ENCODE measurements around the gene ALDH3B2. TPM values are rescaled to one million over a fixed set of nuclear protein-coding genes. Genes with fewer than 3 reads are reported as not detected.

The ALDH3B2 gene
- total RNA-seq, 1 experiment from 2014 or later: not detected

DNA sequence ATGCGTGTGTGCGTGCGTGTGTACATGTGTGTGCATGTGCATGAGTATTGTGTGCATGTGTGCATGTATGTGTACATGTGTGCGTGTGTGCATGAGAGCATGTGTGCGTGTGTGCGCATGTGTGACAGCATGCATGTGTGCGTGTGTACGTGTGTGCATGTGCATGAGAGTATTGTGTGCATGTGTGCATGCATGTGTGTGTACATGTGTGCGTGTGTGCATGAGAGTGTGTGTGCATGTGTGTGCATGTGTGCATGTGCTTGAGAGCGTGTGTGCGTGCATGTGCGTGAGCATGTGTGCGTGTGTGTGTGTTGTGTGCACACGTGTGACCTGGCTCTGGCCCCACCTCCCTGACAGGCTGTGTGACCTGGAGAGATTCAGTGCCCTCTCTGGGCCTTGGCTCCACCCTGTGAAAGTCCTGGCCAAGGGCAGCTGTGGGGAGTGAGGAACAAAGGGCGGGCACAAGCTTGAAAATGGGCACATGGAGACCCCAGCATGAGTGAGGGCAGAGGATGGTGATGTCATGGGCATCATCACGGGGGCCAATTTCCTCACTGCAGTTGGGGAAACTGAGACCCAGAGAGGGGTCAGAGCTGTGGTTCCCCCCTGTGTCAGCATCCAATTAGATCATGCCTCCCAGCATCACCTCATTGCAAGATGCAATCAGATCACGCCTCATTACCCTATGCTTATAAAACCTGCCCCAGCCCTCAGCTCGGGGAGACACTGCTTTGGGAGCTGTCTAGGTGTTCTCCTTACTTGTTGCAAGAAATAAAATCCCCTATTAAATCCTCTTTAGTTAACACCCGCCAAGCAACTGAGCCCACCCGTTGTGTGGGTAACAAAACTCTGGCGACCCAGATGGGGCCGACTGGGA, 24.6 kb downstream of the ALDH3B2 start:
- Histone ChIP-seq H2BK5ac (ENCODE audit: insufficient read length, low read length) (no peak overlapping the region), H4K8ac (replicated peaks; ENCODE audit: insufficient read length, low read depth, low read length) (no peak overlapping the region), H4K20me1 (ENCODE audit: control insufficient read depth, insufficient read depth, insufficient read length) (no peaks in the 10 kb centered on the region), H3K23ac (ENCODE audit: insufficient read length, low read depth, low read length) (no peak overlapping the region), H3K56ac (ENCODE audit: insufficient read length, low read depth, low read length) (no peak overlapping the region), H3T11ph (ENCODE audit: low read length) (no peak overlapping the region), H3K4ac (ENCODE audit: low read depth, low read length) (no peak overlapping the region), H3K14ac (ENCODE audit: insufficient read depth, low read length) (no peak overlapping the region), H2BK20ac (ENCODE audit: low read depth, low read length, poor library complexity, severe bottlenecking) (no peak overlapping the region), H2BK15ac (ENCODE audit: low read depth, low read length) (no peak overlapping the region), H3K9ac (ENCODE audit: extremely low read depth, insufficient read length, low read length) (no peak overlapping the region), H3K79me2 (ENCODE audit: insufficient read depth, low read length) (no peaks in the 10 kb centered on the region), H4K5ac (ENCODE audit: insufficient read length, low read depth, low read length) (peak overlapping the region; percentile 1), H2AFZ (ENCODE audit: low read length) (no peak overlapping the region), H3K4me2 (ENCODE audit: insufficient read depth, insufficient read length, low read length) (no peak overlapping the region), H3K27ac (ENCODE audit: insufficient read length, low read depth, low read length) (no peak overlapping the region), H3K18ac (ENCODE audit: insufficient read length, low read depth, low read length) (no peak overlapping the region), H3K4me1 (ENCODE audit: insufficient read depth, low read length) (no peaks in the 10 kb centered on the region), H3K79me1 (ENCODE audit: insufficient read depth, low read depth, low read length, poor library complexity, severe bottlenecking) (no peaks in the 10 kb centered on the region), H3K23me2 (ENCODE audit: insufficient read length, low read depth, low read length, poor library complexity, severe bottlenecking) (no peaks in the 10 kb centered on the region), H3K27me3 (ENCODE audit: insufficient read depth, low read length) (no peaks in the 10 kb centered on the region), H4K91ac (ENCODE audit: insufficient read length, low read depth, low read length) (no peak overlapping the region), H2BK12ac (ENCODE audit: insufficient read length, low read depth, low read length) (no peak overlapping the region), H2AK5ac (ENCODE audit: insufficient read length, low read length) (no peak overlapping the region), H2BK120ac (ENCODE audit: low read depth, low read length, poor library complexity, severe bottlenecking) (no peak overlapping the region), H3K9me3 (ENCODE audit: control insufficient read depth, low read depth, low read length) (no peaks in the 10 kb centered on the region)
- peaks cover 21% of the 10 kb centered on the region for H3K27me3 Mint-ChIP-seq (ENCODE audit: low read depth)
- TF ChIP-seq, protein P1, sequence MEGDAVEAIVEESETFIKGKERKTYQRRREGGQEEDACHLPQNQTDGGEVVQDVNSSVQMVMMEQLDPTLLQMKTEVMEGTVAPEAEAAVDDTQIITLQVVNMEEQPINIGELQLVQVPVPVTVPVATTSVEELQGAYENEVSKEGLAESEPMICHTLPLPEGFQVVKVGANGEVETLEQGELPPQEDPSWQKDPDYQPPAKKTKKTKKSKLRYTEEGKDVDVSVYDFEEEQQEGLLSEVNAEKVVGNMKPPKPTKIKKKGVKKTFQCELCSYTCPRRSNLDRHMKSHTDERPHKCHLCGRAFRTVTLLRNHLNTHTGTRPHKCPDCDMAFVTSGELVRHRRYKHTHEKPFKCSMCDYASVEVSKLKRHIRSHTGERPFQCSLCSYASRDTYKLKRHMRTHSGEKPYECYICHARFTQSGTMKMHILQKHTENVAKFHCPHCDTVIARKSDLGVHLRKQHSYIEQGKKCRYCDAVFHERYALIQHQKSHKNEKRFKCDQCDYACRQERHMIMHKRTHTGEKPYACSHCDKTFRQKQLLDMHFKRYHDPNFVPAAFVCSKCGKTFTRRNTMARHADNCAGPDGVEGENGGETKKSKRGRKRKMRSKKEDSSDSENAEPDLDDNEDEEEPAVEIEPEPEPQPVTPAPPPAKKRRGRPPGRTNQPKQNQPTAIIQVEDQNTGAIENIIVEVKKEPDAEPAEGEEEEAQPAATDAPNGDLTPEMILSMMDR (conservative IDR thresholded peaks at IDR 0.05): no peak
- peak overlapping the region in 1 of 3 experiments; percentile 41; a peak in 2 of 7 replicates for H3K27ac Mint-ChIP-seq
- H3K4me3 Mint-ChIP-seq: peak overlapping the region in 1 of 2 experiments; percentile 20; a peak in 1 of 5 replicates
- H3K9me3 Mint-ChIP-seq: peaks cover 3 to 5% of the 10 kb centered on the region in 2 experiments; a peak in 4 of 5 replicates
- H3K4me1 Mint-ChIP-seq: peaks cover 4 to 7% of the 10 kb centered on the region in 2 experiments; a peak in 3 of 4 replicates
- no CpG with 5 or more reads among the region's 22 CpGs for WGBS (ENCODE audit: extremely low coverage, insufficient read length, low lambda C conversion rate)
- no peaks in the 10 kb centered on the region for H3K36me3 Mint-ChIP-seq (ENCODE audit: insufficient read depth in 1 of 3, low read depth in 3 of 3)
- DNase-seq: no peak
